ENCODE data around the gene RNASEL. TPM values are rescaled to one million over a fixed set of nuclear protein-coding genes. Genes with fewer than 3 reads are reported as not detected.

Gene RNASEL
- total RNA-seq, 4 donors from 2014 or later = 6.4 to 14.6 (median 10.2) TPM

- no peak for TF ChIP-seq CTCF (IDR thresholded peaks at IDR 0.05; ENCODE audit: low read depth)
Measured at GRCh38 chr1:182603646-182604174, 14.7 kb upstream of the RNASEL start.

GRCh38 chr1:182602935-182603645, 14.0 kb upstream of the RNASEL start:
- TF ChIP-seq CTCF (IDR thresholded peaks at IDR 0.05; ENCODE audit: low read depth) = no peak

- no peak for TF ChIP-seq CTCF (IDR thresholded peaks at IDR 0.05; ENCODE audit: low read depth)
Measured at GRCh38 chr1:182601913-182602312, 12.9 kb upstream of the RNASEL start.

GRCh38 chr1:182601416-182601786, 12.3 kb upstream of the RNASEL start:
- TF ChIP-seq CTCF (IDR thresholded peaks at IDR 0.05; ENCODE audit: low read depth) = no peak

GRCh38 chr1:182600745-182601415, 11.8 kb upstream of the RNASEL start:
- no peak for TF ChIP-seq CTCF (IDR thresholded peaks at IDR 0.05; ENCODE audit: low read depth)

GRCh38 chr1:182600036-182600713, 11.1 kb upstream of the RNASEL start:
- no peak for TF ChIP-seq CTCF (IDR thresholded peaks at IDR 0.05; ENCODE audit: low read depth)

- TF ChIP-seq CTCF (IDR thresholded peaks at IDR 0.05; ENCODE audit: low read depth) = no peak
Measured at GRCh38 chr1:182599339-182599738, 10.3 kb upstream of the RNASEL start.
